Tibial nerve (tissue), 4 donors: ENCODE results near the gene KREMEN1. TPM values are rescaled to one million over a fixed set of nuclear protein-coding genes. Genes with fewer than 3 reads are reported as not detected.

Experiments
- DNase-seq, 2 donors: peaks; one replicate each; pipeline ENCODE4 v3.0.0-alpha.2; 2019; ENCODE audit warnings: low spot score in 2 of 2
- H3K27ac ChIP-seq, 4 donors: fragments of 200-600 bp; sonication (generic) in 3 of 4; one replicate each; pipeline ENCODE4 v1.5.1; 2017 to 2019; ENCODE audit warnings: mild to moderate bottlenecking in 1 of 4
- H3K27me3 ChIP-seq, 2 donors: fragments of 200-600 bp; sonication (generic) in 1 of 2; one replicate each; pipeline versions ENCODE4 v1.5.1 to v1.6.0; 2017 to 2019
- H3K36me3 ChIP-seq, 3 donors: fragments of 200-600 bp; sonication (generic); one replicate each; pipeline ENCODE4 v1.5.1; 2018 to 2019
- H3K4me1 ChIP-seq, 4 donors: fragments of 200-600 bp; sonication (generic) in 3 of 4; one replicate each; pipeline ENCODE4 v1.5.1; 2017 to 2019
- H3K4me3 ChIP-seq, 4 donors: fragments of 200-600 bp; sonication (generic) in 3 of 4; one replicate each; pipeline ENCODE4 v1.5.1; 2017 to 2019; ENCODE audit warnings: mild to moderate bottlenecking in 1 of 4, moderate library complexity in 1 of 4
- H3K9me3 ChIP-seq, 4 donors: fragments of 200-600 bp; sonication (generic) in 3 of 4; one replicate each; pipeline ENCODE4 v1.5.1; 2017 to 2019
- EP300 ChIP-seq, 2 donors: sonication (generic); formaldehyde crosslinking; IDR thresholded peaks; one replicate each; pipeline ENCODE4 v1.6.1; 2017; ENCODE audit warnings: antibody characterized with exemption in 2 of 2, mild to moderate bottlenecking in 1 of 2
- POLR2A ChIP-seq, 2 donors: fragments of 450-650 bp; IDR thresholded peaks; one replicate each; pipeline ENCODE4 v1.6.1; 2017; ENCODE audit warnings: antibody characterized with exemption in 2 of 2, mild to moderate bottlenecking in 2 of 2, moderate library complexity in 2 of 2
- WGBS, 2 donors: methylation state at CpG; one replicate each; pipeline ENCODE4 v1.1.5; 2018; 5-methylcytosine and 5-hydroxymethylcytosine counted together
- total RNA-seq, 4 donors: library from RNA; depleted of rRNA; stranded (reverse); fragments of >200 nt; gene quantifications; one replicate each; pipeline ENCODE4 v1.1.0, GENCODE V29; 2016
- TF ChIP-seq, protein P1 (sequence below), 5 experiments: fragments of 200-600 bp in 3 of 5; fragments of 450-650 bp in 2 of 5; sonication (generic) in 3 of 5; IDR thresholded peaks; one replicate each; pipeline ENCODE4 v1.5.1; 2016 to 2019; ENCODE audit warnings: antibody characterized with exemption in 5 of 5, mild to moderate bottlenecking in 3 of 5, moderate library complexity in 2 of 5

Gene KREMEN1
- total RNA-seq, 4 donors from 2014 or later = 5.4 to 15.1 (median 12.9) TPM

DNA sequence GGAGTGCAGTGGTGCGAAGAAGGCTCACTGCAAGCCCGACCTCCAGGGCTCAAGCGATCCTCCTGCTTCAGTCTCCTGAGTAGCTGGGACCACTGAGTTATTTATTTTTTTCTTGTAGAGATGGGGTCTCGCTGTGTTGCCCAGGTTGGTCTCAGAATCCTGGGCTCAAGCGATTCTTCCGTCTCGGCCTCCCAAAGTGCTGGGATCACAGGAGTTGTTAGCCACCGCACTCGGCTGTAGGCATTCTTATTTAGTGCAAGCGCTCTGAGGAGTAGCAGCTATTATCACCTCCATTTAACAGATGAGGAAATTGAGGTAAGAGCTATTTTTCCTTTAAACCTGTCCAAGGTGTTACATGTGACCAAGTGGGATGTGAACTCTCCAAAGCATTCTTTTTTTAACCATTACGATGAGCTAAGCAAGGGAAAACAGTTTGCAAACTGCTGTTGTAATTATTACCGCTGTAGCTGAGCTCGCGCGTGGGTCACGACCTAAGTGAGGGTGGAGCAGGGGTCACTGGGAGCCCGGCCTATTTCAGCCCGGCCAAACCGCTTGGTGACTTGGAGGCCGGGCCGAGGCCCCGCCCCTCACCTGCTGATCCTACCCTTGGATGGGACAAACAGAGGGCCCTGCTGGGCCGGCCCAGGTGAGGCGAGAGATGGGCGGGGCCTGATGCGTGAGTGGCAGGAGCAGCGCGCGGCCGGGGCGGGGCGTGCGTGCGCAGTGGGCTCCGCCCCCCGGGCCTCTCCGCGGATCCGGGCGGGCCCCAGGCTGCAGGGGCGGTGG is 449 bp upstream of the KREMEN1 start:
- no peak for TF ChIP-seq EP300 (IDR thresholded peaks at IDR 0.05)
- TF ChIP-seq POLR2A (IDR thresholded peaks at IDR 0.05) = no peak
- TF ChIP-seq, protein P1, sequence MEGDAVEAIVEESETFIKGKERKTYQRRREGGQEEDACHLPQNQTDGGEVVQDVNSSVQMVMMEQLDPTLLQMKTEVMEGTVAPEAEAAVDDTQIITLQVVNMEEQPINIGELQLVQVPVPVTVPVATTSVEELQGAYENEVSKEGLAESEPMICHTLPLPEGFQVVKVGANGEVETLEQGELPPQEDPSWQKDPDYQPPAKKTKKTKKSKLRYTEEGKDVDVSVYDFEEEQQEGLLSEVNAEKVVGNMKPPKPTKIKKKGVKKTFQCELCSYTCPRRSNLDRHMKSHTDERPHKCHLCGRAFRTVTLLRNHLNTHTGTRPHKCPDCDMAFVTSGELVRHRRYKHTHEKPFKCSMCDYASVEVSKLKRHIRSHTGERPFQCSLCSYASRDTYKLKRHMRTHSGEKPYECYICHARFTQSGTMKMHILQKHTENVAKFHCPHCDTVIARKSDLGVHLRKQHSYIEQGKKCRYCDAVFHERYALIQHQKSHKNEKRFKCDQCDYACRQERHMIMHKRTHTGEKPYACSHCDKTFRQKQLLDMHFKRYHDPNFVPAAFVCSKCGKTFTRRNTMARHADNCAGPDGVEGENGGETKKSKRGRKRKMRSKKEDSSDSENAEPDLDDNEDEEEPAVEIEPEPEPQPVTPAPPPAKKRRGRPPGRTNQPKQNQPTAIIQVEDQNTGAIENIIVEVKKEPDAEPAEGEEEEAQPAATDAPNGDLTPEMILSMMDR (IDR thresholded peaks at IDR 0.05) = no peak
- H3K36me3 ChIP-seq = no peaks in the 10 kb centered on the region
- H3K4me1 ChIP-seq = peaks cover 0 to 37% (median 20%) of the 10 kb centered on the region in 4 donors
- H3K9me3 ChIP-seq = no peaks in the 10 kb centered on the region
- peak; percentile 78 to 81 for DNase-seq
- WGBS, 2 donors = 35 to 40% methylated on average over 22 to 26 of the region's 41 CpGs
- peak overlapping the region in 2 of 4 donors; percentile 33 to 59 for H3K27ac ChIP-seq
- no peaks in the 10 kb centered on the region for H3K27me3 ChIP-seq
- peak overlapping the region; percentile 47 to 92 (median 64) for H3K4me3 ChIP-seq

DNA sequence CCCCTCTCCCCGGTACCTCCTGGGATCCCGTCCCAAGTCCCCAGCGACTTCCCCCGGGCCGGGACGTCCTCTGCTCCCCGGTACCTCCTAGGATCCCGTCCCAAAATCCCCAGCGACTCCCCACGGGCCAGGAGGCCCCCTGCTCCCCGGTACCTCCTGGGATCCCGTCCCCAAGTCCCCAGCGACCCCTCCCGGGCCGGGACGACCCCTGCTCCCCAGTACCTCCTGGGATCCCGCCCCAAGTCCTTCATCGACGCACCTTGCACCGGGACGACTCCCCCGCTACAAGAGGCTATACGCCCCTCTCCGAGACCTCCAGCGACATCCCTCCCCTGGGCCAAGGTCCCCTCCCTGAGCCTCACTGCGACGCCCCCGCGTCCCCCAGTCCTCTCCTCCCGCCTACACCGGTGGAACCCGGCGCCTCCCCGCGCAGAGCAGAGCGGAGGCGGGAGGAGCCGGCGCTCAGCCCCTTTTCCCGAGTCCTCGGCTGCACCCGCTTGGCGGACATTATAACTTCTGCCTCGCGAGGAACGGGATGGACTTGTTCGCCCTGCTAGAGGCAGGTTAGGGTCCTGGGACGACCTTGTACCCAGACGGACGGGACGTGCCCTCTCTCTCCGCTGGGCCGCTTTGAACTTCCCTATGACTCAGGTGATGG is 912 bp downstream of the KREMEN1 start:
- Histone ChIP-seq H3K4me3 (peak overlapping the region; percentile 66 to 92 (median 81)), H3K27me3 (no peaks in the 10 kb centered on the region), H3K4me1 (peaks cover 0 to 40% (median 20%) of the 10 kb centered on the region in 4 donors), H3K9me3 (no peaks in the 10 kb centered on the region), H3K36me3 (no peaks in the 10 kb centered on the region), H3K27ac (peak overlapping the region; percentile 67 to 88 (median 82))
- 5 to 9% methylated on average over 36 to 50 of the region's 53 CpGs for WGBS, 2 donors
- TF ChIP-seq POLR2A (IDR thresholded peaks at IDR 0.05) (no peak), EP300 (IDR thresholded peaks at IDR 0.05) (no peak)
- TF ChIP-seq, protein P1 (IDR thresholded peaks at IDR 0.05) = no peak
- DNase-seq = peak in 1 of 2 donors; percentile 26

GRCh38 chr22:29074276-29074772 is 1.5 kb downstream of the KREMEN1 start:
- 48 to 63% methylated on average over 10 of the region's 10 CpGs for WGBS, 2 donors
- no peaks in the 10 kb centered on the region for H3K36me3 ChIP-seq
- TF ChIP-seq POLR2A (IDR thresholded peaks at IDR 0.05) (no peak), EP300 (IDR thresholded peaks at IDR 0.05) (no peak)
- TF ChIP-seq, protein P1 (IDR thresholded peaks at IDR 0.05) = no peak
- H3K27me3 ChIP-seq = no peaks in the 10 kb centered on the region
- no peak for DNase-seq
- peak overlapping the region in 3 of 4 donors; percentile 80 to 88 (median 84) for H3K27ac ChIP-seq
- H3K4me3 ChIP-seq = peak overlapping the region; percentile 66 to 92 (median 81)
- H3K9me3 ChIP-seq = no peaks in the 10 kb centered on the region
- peaks cover 0 to 45% (median 20%) of the 10 kb centered on the region in 4 donors for H3K4me1 ChIP-seq

DNA sequence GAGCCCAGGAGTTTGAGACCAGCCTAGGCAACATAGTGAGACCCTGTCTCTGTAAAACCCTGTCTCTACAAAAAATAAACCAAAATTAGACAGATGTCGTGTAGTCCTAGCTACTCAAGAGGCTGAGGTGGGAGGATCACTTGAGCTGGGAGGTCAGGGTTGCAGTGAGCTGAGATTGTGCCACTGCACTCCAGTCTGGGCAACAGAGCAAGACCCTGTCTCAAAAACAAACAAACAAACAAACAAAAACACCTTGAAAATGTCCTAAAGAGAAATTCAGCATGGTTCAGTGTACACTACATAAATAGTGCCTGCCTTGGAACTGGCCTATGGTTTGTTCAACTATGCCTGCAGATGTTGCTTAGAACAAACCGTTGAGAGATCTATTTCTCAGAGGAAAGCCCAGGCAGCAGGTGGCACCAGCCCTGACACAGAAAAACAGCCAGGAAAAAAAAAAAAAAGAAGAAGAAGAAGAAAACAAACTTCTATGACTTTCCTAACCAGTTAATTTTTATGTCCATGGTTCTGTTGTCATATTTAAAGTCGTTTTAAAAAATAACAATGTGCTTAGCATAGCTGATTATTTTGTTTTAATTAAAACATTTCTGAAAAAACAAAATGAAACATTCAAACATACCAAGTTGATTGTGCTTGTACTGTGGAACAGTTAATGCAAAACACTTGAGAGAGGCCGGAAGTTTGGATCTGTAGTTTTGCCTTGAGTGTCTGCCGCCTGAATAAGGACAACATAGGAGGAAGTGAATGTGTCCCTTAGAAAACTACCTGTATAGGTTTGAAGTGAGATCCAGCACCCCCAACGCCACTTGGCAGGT is 5.4 kb downstream of the KREMEN1 start:
- WGBS, 2 donors = 78 to 81% methylated on average over 6 of the region's 6 CpGs
- Histone ChIP-seq H3K36me3 (no peaks in the 10 kb centered on the region), H3K27ac (no peak overlapping the region), H3K4me3 (no peak overlapping the region), H3K9me3 (no peaks in the 10 kb centered on the region), H3K4me1 (peaks cover 0 to 46% (median 9%) of the 10 kb centered on the region in 4 donors), H3K27me3 (no peaks in the 10 kb centered on the region)
- TF ChIP-seq POLR2A (IDR thresholded peaks at IDR 0.05) = no peak
- no peak for TF ChIP-seq EP300 (IDR thresholded peaks at IDR 0.05)
- TF ChIP-seq, protein P1 (IDR thresholded peaks at IDR 0.05) = no peak
- DNase-seq = no peak
